GM19193 (cell line): ENCODE results near the gene IRF1.

Experiments used
- POLR2A ChIP-seq: IDR thresholded peaks from 4 replicates; pipeline ENCODE4 v1.6.1; 2011; ENCODE audit not compliant: insufficient read depth, insufficient read length; ENCODE audit errors: extremely low read depth

The IRF1 gene

DNA sequence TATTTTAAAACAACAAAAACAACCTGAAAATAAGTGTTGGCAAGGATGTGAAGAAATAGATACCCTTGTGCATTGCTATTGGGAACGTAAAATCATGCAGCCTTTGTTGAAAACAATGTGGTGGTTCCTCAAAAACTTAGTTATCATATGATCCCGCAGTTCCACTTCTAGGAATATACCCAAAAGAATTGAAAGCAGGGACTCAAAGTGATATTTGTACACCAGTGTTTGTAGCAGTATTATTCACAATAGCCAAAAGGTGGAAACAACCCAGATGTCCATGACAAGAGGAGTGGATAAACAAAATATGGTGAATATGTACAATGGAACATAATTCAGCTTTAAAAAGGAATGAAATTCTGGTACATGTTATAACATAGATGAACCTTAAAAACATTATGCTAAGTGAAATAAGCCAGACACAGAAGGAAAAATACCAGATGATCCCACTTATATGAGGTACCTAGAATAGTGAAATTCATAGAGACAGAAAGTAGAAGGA lies 29.0 kb downstream of the IRF1 start:
- no peak for TF ChIP-seq POLR2A

DNA sequence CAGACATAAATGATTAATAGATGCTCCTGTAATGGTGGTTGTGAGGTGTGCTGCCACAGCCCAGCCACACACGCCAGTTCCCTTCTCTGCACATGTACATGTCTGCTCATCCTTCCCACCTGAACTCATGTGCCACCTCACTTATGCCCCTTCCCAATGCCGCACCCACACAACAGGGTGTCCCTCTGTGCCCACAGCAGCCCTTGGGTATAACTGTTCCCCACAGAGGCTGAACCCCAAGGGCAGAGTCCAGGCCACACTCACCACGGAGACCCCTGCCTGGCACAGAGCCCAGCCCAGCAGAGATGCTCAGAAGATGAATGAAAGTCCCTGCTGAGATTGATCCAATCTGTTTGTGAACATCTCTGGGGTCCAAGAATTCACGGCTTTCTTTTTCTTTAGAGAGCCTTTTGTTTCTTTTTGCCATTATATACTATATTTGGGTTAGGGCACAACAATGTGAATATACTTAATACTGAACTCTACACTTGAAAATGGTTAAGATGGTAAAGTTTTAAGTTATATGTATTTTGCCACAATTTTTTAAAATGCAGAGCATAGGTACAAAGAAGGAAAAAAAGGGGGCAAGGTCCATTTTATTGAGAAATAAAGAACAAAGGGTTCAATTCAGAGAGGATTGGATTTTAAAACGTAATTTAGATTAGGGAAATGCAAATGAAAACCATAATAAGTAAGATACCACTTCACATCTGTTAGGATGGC lies 29.6 kb downstream of the IRF1 start:
- TF ChIP-seq POLR2A, result peak; percentile 5

DNA sequence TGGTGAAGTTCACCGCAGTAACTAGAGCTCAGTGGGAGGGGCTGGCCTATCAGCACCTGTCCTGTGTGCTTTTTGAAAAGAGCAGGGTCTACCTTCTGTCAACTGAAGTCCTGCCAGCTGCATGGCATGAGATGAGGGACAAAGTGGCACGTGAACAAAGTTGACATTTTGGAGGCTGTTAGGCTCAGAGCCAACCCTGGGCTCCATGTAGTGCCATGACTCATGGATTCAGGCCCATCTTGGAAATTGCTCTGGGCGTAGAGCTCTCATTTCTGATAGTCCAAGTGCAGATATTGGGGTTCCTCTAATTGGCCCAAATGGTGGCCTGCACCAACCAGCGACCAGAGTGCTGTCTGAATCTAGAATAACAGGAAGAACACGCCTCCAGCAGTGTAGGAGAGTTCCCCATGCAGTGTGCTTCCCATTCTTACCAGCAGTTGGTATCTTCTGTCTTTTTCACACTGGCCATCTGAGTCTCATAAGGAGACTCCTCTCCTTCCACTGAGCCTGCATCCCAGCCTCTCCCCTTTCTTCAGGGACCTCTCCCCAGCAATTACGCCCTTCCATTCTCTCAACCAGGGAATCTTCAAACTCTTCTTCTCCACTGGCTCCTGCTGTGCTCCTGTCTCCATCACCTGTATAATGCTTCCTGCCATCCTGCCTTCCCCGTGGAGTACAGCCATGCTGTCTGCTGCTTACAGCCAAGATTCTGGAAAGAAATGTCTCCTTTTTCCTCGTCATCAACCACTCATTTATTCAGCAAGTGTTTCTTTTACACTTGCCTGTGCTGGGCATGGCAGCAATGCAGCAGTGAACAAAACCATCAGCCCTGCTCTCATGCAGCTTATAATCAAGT lies 30.4 kb downstream of the IRF1 start:
- peak; percentile 1 for TF ChIP-seq POLR2A

DNA sequence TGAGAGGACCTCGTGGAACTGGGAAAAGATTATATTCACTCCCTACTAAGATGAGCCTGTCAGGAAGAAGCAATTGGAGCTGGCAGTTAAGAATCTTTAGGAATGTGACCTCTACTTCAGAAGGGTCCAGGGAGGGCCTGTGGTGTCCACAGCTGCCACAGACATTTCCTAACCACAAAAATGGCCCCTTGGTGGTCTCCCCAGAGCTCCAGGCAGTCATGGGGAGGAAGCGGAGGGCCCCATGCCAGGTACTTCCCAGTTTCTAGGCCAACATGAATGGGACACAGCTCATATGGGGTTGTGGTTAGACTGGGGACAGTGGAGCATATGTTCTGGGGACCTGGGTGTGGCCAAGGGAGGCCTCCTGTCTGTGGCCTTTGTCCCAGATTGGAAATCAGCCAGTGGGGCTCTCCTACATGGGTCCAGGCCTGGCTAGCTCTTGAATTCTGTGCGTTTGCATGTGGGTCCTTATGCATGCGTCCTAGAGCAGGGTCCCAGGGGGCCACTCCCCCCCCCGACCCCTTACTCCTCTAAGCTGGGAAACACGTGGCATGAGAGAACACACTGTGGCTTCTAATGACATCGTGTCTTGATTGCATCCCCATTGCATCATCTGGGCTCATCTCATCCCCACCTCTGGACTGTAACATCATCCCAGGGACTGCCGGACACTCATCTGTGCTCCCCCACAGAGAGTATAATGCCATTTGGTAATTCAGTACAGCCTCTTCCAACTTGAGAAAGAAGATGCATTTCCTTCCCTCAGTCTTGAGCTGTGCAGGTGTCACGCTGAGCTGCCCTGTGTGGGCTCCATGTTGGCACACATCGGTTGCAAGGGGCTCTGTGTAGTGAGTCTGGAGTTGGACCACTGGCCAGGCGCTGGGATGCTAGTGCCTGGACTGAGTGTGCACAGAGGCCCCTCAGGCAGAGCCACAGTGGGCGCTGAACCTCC lies 31.3 kb downstream of the IRF1 start:
- peak; percentile 29 for TF ChIP-seq POLR2A

DNA sequence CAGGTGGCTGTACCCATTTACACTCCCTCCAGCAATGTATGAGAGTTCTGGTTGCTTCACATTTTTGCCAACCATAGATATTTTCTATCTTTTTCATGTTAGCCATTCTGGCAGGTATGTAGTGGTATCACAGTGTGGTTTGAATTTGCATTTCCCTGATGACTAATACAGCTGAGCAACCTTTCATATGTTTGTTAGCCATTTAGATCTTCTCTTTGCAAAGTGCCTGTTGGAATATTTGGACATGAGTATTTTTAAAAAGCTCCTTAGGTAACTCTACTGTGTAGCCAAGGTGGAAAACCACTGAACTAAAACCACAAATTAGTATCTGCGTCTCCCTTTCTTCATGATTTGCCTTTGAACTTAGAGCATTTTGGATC lies 31.9 kb downstream of the IRF1 start:
- no peak for TF ChIP-seq POLR2A

DNA sequence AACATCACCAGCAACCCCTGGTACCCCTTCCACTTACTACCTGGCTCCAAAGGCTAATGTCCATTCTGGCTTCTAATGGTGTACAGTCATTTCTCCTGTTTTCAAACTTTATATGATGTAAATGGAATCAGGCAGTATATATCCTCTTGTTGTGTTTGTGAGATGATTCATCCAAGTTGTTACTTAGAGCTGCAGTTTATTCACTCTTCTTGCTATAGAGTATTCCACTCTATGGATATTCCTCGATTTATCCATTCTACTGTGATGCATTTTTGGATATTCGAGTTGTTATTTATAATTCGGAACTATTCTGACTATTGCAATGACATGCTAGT lies 32.4 kb downstream of the IRF1 start:
- TF ChIP-seq POLR2A, result no peak

DNA sequence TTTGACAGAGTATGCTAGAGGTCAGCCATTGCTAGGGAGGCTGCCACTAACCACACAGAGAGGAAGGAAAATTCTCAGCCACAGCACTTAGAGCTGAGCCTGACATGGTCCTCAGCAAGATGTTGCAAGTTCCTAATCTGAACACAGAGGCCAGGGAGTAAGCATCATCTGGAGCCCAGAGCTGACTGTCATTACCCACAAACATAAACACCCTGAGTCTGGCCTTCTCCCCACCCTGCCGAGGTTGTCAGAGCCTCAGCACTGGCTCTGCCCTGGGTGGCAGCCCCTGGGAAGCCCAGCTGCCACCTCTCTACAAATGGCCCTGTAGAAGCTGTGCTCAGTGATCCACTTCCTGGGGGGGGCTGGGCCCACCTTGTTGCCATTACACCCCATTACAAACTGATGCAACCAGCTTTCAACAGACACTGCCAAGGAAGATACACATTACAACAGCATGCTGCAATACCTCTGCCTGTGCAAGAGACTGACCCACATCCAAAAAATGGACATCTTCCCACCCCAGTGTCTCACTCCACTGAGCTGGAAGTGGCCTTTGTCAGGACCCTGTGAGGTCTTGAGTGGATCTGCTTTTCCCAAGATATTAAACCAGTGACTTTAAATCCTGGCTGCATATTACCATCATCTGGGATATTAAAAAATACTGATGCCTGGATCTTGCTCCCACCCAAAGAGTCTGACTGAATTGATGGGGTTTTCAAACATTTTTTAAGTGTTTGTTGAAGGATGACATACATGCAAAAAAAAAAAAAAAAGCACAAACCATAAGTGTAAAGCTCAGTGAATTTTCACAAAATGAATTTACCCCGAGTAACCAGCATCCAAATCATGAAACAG lies 33.0 kb downstream of the IRF1 start:
- no peak for TF ChIP-seq POLR2A

DNA sequence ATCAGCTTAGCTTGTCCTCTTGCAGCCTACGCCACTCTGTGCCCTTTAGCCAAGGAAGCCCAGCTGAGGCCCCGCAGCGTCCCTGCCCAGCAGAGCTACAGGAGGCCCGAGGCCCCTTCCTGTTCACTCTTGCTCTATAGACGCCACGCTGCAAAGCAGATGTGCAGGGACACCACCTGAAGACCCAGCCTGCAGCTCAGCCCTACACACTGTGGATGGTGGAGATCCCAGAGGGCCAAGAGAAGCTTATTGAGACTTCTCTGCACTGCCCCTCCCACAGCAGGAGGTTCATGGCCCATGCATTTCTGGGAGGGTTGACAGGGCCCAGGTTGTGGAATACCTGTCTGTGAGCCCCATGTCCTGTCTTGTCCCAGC lies 33.6 kb downstream of the IRF1 start:
- TF ChIP-seq POLR2A, result no peak

DNA sequence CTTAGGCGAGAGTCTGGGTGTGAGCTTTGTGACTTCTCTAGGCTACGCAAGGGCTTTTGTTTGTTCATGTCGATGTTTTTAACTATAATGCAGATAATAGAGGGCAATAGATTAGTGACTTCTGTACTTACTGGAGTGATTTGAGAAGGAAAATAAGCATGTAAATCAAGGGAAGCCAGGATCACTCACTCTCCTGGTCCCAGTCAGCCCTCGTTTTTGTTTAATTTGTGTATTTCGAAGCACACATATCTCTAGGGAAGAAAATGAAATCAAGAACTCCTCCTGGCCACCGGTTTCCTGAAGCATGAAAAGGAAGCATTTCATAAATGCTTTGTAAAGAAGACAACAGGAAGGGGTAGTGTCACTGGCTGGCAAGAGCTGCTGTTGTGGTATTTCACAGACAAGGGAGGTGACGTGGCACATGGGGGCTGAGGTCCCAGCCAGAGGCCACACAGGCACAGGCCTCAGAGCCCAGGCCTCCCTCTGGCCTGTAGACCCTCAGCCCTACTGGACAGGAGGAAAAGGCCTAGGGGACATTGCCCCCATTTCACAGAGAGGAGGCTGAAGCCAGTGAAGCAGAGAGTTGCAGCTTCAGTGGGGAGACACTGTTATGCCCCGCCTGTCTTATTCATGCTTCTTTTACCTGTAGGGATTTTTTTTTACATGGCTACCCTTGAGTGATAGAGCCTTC lies 34.1 kb downstream of the IRF1 start:
- TF ChIP-seq POLR2A, result no peak

DNA sequence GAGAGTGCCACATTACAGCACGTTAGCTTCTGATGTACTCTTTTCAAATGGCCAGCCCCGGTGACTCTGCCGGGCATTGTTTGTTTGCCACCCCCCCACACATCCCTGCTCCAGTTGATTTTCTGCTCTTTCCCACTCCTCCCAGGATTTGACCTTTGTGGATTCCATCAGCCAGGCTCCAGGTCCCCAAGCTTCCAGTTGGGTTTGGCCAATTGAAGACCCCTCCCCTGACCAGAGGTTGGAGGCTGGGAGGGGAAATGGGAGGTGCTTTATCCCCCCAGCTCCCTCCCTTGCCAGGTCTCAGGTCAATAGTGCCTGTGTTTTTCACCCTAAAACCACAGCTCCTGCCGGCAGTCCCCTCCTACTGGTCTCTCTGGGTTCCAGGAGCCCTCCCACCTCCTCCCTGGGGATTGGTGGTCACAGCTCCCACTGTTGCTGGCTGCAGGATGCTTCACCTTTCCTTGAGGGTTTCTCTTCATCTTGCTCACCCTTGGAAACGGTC lies 34.9 kb downstream of the IRF1 start:
- TF ChIP-seq POLR2A, result no peak

DNA sequence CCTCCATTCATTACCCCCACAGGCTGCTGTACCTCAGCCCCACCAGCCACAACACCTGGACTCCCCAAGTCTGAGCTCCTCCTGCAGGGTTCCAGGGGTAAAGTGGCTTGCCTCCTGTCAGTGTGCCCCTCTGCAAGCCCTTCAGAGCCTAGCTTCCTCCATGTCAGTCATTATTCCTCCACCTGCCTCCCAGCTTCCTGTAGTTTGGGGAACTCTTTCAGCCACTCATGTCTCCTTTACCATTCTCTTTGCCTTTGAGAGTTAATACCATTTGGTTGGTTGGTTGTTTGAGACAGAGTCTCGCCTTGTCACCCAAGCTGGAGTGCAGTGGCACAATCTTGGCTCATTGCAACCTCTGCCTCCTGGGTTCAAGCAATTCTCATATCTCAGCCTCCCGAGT lies 36.2 kb downstream of the IRF1 start:
- TF ChIP-seq POLR2A, result no peak

DNA sequence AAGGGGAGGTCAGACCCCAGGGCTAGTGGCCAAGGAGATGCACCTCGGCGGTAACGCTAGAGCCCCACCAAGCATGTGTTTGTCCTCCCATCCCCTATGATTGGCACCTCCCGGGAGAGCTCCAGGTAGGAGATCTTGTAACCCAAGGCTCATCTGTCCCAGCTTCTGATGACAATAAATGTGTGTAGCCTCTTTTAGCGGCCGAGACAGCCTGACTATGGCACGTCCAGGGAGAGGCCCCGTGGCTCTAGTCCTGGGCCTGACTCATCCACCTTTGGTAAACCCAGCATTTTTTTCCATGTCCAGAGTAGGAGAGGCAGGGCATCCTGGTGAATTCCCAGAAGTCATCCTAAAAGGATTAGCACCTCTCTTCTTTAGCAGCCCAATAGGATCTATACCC lies 39.2 kb downstream of the IRF1 start:
- TF ChIP-seq POLR2A, result no peak

DNA sequence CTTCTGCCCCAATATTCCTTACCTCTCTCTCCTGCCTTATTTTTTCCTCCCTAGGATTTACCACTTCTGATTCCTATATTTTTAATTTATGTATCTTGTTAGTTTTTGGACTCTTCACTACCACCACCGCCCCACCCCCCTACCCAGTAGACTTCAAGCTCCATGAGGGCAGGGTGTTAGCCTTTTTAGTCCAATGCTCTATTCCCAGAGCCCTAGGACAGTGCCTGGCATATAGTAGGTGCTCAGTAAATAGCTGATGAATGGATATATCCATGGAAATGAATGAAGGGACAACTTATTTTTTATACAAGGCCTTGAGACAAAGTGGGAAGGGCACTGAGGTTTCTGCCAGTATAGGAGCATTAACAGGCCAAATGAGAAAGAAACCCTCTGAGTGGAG lies 41.5 kb downstream of the IRF1 start:
- TF ChIP-seq POLR2A, result no peak
